Measurements from ENCODE around the gene MBTPS1.
"Not testable (repeated sequence)": the region's sequence is repeated elsewhere in the genome, so short reads cannot be mapped to it uniquely, and the experiment has no call there.

The MBTPS1 gene

DNA sequence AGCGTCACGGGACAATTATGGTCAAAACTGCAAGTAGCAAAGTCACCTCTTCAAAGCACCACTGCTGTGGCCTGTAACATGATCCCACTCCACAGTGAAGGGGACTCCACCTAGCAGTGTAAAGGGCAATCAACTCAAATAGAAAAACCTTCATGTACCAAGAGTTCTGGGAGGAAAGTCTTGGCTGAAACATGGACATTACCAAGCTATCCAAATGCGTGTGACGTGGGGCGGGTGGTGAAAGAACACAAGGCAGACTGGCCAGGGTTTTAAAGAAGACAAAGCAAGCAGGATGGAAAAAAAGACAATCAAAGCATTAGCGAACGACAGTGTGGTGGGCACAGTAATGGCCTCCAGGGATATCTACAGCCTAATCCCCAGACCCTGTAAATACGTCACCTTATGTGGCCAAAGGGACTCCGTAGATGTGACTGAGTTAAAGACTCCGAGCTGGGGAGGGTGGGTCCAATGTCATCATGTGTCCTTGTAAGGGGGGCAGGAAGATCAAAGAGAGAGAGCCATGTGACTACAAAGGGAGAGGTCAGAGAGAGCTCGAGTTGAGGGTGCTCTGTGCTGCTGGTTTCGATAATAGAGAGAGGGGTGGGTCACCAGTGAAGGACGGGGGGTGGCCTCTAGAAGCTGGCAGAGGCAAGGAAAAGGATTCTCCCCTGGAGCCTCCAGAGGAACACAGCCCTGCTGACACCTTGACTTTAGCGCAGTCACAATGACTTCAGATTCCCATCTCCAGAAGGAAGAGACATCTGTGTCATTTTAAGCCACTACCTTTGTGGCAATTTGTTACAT, 22.3 kb upstream of the MBTPS1 start:
- intact Hi-C loops (cut with DNase I): no loop called here
- DNase-seq: no peak

DNA sequence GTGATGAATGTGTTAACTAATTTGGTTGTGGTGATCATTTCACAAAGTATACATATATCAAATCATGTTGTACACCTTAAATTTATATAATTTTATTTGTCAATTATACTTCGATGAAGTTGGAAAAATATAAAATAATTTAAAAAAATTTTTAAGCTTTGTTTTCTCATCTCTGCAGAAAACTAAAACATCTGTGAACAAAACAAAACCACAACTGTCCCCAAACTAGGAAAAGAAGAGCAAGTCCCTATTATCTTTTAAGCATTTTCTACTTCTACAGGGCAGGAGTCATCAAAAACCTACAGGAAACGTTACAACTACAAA, 21.7 kb upstream of the MBTPS1 start:
- intact Hi-C loops (cut with DNase I): no loop called here
- DNase-seq: no peak

DNA sequence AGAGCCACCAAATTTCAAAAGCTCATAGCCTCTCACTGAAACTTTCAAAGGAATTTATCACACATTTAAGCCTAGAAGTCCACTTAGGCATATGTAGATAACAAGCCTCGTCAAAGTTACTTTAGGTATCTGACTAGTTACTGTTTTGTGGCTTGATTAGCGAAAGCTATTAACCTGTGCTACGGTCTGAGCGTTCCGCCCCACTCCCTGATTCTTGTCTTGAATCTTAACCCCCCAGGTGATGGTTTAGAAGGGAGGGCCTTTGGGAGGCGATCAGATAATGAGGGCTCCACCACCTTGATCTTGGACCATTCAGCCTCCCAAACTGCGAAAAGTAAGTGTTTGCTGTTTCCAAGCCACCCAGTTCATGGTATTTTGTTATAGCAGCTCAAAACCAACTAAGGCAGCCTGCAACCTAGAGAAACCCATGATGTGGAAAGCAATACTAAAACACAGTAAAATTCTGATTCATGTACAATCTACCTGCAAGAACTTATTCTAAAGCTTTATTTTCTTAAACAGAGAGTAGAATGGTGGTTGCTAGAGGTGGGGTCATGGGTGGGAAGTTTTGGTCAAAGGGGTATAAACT, 21.1 kb upstream of the MBTPS1 start:
- intact Hi-C loops (cut with DNase I): no loop called here
- no peak for DNase-seq

DNA sequence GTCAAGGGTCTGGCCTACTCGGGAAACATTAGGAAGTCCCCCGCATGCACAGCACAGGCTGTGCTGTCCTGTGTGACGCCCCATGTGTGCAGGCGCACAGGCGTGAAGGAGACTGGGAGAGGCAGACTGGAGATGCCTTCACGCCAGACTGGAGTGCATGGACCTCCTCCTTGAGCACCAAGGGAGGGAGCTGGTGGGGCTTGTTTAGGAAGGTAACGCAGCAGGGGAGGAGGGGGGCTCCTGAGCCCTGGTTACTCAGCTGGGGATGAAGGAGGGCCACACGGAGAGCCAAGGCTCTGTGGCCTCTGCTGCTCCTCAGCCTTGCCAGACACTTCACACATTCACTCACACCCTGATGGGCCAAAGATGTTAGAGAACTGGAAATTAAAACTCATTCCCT, 20.5 kb upstream of the MBTPS1 start:
- DNase-seq: no peak
- intact Hi-C loops (cut with DNase I): no loop called here

DNA sequence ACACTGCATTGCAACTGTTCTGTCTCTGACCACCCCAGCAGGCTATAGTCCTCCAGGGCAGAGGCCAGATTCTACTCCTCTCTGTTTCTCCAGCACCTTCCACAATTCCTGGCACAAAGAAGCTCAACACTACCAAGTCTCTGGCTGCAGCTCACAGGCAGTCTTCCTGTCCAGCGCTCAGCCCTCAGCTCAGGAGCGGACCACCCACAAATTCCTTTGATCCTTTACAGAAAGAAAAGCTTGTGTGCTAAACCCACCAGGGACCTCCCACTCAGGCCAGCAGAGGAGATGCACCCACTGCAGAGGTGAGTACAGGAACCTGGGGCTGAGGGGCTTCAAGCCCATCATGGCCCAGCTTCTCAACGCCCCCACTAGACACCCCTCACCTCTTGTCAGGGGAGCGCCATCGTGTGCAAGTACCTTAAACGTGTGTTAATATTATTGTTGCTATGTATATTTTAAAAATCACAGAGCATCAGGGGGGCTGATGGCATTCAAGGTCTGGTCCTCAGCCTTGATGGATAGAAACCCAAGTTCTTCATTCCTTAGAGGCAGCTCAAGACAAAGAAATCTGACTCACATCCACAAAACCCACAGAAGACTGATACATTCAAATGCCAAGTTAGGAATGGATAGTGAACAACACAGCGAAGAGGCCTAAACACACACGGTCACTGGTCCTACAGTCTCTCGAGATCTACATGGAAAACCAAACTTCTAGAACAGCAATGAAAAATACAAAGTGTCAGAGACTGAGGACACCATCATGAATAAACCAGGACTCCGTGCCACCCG, 19.8 kb upstream of the MBTPS1 start:
- peak in 1 of 42 donors; percentile 20 for DNase-seq
- intact Hi-C loops (cut with DNase I): no loop called here

DNA sequence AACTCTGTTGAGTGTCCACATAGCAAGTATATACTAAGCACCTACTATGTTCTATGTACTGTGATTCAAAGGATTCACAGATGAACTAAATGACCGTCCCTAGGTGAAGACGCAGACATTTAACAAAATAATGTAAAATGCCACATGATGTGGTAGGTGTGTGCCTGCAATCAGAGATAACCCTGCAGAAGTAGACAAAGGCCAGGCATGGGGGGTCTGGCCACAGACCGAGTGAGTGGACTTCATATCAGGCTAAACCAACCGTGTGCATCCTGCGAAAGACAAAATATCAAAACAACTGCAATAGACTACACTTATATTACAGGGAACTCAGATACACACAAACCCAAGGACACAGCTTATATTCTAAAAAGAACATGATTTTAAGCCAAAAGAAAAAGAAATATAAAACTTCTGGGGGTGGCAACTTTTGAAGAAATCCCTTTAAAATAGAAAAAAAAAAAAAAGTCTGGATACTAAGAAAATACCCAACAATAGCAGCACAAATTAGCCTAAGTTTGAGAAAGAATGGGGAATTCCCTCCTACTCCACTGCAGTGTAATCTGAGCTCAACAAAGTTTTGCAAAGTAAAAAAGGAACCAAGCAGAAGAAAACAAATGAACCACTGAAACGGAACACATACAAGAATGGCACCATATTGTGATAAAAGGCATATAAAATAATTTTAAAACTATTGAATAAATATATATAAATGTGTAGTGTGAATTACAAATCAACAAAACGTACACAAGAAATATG, 16.0 kb upstream of the MBTPS1 start:
- no peak for DNase-seq
- intact Hi-C loops (cut with DNase I): no loop called here

DNA sequence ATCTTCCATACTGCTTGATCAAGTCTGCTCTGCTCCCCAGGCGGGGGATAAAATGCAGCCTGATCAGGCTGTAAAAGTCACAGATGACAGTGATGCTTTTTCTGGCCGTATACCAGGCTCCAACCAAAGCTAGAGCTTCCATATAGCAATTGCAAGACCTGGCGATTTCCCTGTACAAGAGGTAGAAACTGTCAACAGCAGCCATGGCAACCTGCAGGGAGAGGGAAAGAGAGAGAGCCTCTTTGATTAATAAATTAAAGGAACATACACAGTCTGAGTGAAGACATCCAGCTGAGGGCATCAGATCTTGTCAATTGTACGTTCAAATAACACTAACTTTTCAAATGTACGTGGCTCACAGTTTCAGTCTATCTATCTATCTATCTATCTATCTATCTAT, 14.4 kb upstream of the MBTPS1 start:
- DNase-seq: peak in 2 of 42 donors; percentile 19 to 37
- intact Hi-C loops (cut with DNase I): no loop called here

DNA sequence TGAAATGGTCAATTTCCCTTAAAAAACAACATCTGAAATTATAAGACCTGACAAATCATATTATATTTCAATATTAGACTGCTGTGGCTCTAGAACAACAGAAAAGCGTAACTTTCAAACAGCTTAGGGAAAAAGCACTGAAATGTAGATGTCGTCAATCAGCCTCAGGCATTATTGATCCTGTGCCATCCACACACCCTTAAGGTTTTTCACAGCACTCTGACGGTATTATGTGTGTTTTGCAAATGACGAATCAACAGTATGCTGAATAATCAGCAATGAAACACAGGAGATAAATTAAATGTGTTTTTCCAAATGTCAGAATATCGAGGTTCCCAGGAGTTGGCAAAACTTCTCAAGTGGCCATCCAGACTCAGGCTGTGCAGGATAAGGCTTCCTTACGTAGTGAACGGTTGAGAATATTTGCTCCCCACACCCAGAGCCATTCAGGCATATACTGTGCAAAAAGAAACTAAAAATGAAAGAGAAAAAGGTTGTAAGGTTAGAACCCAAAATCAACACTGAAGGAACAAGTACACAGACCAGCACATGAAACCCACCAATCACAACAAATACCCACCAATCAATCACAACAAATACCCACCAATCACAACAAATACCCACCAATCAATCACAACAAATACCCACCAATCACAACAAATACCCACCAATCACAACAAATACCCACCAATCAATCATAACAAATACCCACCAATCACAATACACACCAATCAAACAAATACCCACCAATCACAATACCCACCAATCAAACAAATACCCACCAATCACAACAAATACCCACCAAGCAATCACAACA, 7.7 kb upstream of the MBTPS1 start:
- intact Hi-C loops (cut with DNase I): no loop called here
- DNase-seq: peak in 1 of 42 donors; percentile 12

DNA sequence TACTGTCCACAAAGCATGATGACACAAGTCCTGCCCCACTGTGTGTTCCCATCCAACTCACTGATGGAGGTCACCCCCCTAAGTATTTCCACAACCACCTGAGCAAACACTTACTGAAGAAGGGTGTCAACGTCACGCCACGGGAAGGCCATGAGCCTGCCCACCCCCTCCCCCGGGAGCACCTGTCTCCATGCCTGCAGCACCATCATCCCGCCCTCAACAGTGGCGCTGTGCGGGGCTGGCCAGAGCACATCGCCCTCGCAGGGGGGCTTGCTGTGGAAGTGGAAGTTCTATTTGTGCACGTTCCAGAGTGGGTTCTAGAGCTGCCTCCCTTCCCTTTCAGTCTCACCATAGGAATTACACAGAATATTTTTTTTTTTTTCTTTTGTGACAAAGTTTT, 4.3 kb upstream of the MBTPS1 start:
- intact Hi-C loops (cut with DNase I): no loop called here
- no peak for DNase-seq

DNA sequence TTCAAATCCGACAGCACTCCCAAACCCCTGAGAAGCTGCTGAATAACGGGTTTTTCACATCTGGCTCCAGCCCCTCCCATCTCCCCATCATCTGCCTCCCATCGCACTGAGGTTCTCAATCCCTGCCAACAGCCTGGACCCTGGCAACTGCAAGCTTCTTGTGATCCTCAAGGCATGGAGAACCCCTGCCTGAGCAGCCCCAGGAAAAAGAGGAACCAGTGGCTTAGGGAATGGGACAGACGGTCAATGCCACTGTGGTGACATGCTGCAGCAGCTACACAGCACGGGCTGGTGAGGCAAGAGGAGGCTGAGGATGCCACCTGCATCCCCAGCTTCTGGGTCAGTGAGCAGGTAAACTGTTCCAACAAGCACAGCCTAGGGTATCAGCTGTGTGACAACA, 3.3 kb upstream of the MBTPS1 start:
- intact Hi-C loops (cut with DNase I): no loop called here
- DNase-seq: no peak

DNA sequence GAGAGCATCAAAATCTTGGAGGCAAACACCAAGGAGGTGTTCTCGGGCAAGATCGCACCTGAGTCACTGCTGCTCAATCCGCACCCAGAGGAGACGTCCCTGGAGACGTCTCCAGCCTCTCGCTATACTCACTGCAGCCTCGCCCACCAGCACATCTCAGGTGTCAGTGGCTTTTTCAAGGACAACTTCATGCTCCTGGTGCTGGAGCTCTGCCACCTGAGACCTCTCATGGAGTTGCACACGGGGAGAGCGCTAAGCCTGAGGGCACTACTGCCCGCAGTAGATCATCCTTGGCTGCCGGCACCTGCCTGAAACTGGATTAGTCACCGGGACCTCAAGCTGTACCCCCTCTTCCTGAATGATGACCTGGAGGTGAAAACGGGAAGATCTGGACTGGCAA, 2.6 kb upstream of the MBTPS1 start:
- intact Hi-C loops (cut with DNase I): no loop called here
- DNase-seq: no peak

DNA sequence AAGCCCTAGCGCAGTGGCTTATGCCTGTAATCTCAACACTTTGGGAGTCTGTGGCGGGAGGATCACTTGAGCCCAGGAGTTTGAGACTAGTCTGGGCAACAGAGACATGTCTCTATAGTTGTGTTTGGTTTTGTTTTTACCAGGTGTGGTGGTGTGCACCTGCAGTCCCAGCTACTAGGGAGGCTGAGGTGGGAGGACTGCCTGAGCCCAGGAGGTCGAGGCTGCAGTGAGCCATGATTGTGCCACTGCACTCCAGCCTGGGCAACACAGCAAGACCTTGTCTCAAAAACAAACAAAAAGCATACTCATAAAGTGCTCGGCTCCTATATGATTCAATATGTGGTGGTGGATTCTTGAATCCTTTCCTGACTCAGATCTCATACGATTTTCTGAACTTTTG, 1.6 kb upstream of the MBTPS1 start:
- DNase-seq; intact Hi-C loops (cut with DNase I): not testable (repeated sequence)

DNA sequence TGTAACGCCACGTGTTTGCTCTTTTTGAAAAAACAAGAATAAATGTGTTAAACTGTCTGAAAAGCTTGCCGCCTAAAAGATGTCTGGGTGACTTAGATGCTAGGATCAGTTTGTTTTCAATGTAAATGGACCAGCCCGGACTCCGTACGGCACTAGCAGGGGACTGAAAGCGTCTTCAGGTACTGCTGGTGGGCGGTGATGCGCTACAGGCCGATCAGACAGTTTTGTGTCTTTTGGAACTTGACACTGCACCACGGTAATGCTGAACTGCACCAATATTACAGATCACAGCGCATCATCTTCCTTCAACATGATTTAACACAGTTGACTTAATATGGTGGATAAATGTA, 727 bp upstream of the MBTPS1 start:
- intact Hi-C loops (cut with DNase I): no loop called here
- DNase-seq: peak in 32 of 42 donors; percentile 28 to 77 (median 56)

DNA sequence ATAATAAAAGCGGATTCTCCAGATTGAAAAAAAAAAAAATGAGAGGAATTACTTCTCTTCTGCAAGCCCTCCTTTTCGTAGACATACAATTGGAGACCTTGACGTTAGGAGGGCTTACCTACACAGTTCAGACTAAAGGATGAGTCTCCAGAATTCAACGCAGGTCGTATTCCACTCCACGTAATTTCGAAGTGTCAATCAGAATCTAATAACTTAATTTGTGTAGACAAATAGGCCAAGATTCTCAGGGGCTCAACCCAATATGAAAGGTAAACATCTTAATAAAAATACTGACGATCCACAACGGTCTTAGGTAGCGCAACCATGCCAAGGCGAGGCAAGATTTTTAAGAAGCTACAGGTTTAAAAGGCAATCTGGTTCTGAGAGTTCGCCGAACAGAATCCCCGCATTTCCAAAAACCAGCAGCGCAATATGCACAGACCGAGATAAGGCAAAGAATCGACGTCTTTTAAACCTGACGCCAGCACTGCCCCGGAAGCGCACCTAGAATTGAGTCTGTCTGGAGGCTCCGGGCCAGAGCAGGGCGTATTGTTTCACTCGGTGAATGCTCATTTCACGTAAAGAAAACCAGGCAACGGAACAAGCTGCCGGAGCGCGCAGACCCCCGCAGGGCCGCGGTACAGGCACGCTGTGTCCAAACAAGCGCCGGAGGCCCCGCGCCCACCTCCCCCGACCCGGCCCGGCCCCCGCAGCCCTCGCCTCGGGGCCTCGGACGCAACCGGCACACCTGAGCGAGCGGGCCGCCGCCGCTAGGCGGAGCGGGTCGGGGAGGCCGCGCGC, 623 bp downstream of the MBTPS1 start:
- peak in 33 of 42 donors; percentile 34 to 73 (median 55) for DNase-seq
- intact Hi-C loops (cut with DNase I): no loop called here

DNA sequence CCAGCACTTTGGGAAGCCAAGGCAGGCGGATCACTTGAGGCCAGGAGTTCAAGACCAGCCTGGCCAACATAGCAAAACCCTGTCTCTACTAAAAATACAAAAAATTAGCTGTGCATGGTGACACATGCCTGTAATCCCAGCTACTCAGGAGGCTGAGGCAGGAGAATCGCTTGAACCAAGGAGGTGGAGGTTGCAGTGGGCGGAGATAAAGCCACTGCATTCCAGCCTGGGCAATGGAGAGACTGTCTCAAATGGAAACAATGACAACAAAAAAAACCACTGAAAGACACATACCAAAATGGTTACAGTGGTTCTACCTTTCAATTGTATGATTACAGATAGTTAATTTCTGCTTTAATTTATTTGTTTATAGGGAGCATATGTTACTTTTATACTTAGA, 4.8 kb downstream of the MBTPS1 start:
- DNase-seq: peak in 1 of 42 donors; percentile 9
- intact Hi-C loops (cut with DNase I): not testable (repeated sequence)

DNA sequence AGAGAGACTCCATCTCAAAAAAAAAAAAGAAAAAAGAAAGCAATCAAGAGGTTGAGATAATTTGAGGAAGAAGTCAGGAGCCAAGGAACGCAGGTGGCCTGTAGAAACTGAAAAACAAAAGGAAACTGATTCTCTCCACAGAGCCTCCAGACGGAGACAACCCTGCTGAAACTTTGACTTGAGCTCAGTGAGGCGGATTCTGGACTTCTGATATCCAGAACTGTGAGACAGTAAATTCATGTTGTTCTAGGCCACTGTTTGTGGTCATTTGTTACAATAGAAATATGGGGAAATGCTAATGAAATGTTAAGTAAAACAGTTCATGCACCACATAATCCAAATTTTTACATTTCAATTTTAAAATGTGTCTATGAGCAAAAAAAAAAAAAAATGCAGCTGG, 5.2 kb downstream of the MBTPS1 start:
- intact Hi-C loops (cut with DNase I): no loop called here
- peak in 1 of 42 donors; percentile 26 for DNase-seq

DNA sequence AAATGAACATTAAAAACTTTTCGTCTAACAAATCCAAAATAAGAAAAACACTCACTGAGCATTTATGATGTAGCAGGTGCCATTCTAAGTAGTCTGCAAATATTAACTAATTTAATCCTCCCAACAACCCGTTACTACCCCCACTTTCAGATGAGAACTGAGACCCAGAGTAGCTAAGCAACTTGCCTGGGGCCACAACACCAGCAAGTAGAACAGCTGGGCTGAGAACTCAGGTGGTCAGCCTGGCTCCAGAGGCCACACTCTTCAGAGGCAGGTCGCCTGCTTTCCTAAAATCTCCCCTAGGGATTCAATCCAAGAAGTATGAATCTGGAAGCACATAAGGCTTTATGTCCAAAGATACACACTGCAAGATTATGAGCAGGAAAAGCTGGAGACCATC, 6.2 kb downstream of the MBTPS1 start:
- intact Hi-C loops (cut with DNase I): no loop called here
- DNase-seq: peak in 1 of 42 donors; percentile 29

All from head of caudate nucleus (tissue), 42 donors.